GM18951 (cell line): ENCODE measurements around the gene FOXD2.
A peak's percentile ranks its signal among the peaks of the same experiment; 100 is the strongest.

ENCODE experiments used
- POLR2A ChIP-seq: IDR thresholded peaks from 4 replicates; pipeline ENCODE4 v1.6.1; 2011; ENCODE audit warnings: mild to moderate bottlenecking; ENCODE audit not compliant: insufficient read length, insufficient read depth; ENCODE audit errors: extremely low read depth
- in situ Hi-C: fragments of 300-500 bp; cut with MboI; formaldehyde crosslinking; loops from one replicate; pipeline ENCODE4 v1.12.0; 2022; ENCODE audit warnings: low sequenced_read_pairs, mixed read lengths, inconsistent platforms; ENCODE audit not compliant: unreplicated experiment

The FOXD2 gene

DNA sequence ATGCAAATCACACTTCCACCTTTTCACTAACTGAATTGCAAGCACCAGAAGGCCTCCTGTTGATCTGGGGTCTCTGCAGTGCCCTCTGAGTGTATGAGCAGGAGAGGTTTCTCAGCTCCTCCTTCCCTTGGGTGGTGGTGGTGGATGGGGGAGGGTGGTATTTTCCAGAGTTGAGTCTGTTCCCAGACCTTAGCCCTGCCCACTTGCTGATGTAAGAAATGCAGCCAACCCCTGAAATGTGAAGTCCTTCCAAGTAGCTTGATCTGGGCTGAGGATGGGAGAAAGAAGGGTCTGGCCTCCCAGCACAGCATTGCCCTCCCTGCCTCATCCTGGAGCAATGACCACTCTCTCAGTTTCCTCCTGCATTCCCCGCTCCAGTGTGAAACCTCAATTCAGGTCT is 6.3 kb upstream of the FOXD2 start:
- no peak for TF ChIP-seq POLR2A
- in situ Hi-C loops = loop anchor here (5.0 kb wide), 1 partner anchor 281 kb away; no protein-coding TSS in a partner anchor

DNA sequence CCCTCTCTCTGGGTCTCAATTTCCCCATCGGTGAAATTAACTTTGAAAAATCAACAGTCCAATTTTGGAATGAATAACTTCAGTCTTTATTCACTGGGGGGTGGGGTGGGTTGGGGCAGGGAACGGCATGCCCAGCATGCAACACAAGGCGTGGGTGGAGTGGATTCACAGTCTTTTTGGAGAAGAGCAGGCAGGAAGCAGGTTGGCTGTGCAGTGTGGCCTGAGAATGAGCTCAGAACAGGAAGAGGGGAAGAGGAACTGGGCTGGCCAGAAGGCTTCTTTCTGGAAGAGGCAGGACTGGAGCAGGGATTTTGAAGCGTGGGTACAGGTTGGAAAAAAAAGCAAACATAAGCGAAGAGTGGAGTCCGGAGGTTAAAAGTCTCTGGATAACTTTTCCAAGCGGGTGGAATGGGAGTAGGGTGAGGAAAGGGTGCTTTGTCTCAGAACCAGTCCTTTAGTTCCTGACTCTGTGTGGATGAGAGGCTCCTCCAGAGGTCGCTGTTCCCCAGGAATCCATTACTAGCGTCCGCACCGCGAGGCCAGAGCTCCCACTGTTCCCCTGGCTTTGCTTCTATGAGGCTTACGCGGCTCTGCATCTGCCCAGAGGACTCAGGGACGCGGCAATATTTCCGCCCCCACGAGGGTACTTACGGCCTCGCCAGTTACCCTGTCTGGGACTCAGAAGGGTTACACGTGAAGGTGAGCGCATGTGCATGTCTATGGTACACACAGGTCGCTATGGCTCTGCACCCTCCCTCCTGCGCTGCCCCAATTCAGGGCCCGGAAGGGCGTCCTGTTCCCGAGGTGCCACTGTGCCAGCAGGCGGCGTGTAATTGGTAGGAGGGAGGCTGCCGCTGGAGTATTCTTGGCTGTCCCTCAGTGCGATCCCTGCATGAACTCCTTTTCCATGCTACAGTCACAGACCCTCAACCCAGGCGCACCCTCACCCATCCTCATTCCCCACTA is 5.5 kb upstream of the FOXD2 start:
- in situ Hi-C loops = loop anchor here (5.0 kb wide), 1 partner anchor 280 kb away; no protein-coding TSS in a partner anchor
- no peak for TF ChIP-seq POLR2A

DNA sequence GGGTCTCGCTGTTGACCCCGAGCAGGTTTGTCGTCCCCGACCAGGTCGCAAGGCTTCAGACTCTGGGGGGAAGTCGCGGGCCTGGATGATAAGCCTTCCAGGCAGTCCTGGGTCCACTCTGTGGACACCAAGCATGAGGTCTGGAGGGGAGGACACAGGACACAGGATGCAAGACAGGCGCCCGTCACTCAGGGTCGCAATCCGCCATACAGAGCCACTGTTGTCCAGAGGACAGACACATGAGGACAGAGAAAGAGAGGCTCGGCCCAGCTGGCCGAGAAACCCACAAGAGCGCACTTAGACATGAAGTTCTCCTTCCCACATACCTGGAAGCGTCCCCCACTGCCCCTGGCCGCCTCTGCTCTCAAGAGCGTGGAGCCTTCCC is 4.8 kb upstream of the FOXD2 start:
- in situ Hi-C loops = loop anchor here (5.0 kb wide), 1 partner anchor 279 kb away; no protein-coding TSS in a partner anchor
- TF ChIP-seq POLR2A = no peak

DNA sequence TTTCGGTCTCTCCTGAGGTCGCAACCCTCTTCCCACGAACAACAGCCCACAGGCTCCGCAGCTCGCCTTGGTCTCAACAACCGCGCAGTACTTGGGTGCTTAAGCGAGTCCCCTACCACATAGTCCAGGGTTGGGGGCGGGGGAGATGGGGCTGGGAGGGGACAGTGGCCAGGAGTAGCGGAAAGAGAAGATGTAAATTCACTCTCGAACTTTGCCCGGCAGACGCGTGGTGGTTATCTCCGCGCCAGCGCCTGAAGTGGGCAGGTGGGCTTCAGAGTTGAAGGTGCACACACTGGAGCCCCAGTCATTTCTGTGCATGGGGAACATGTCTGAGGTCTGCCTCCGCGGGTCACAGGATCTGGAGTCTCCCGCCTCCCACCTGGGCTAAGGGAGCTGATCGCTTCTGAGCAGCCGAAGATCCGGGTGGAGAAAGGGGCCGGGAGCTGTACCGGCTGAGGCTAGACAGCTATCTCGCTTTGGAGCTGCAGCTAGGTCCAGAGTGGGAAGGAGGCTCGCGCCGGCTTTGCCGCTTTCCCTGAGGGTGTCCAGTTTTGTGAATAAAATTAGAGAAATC is 4.3 kb upstream of the FOXD2 start:
- in situ Hi-C loops = loop anchor here (5.0 kb wide), 1 partner anchor 279 kb away; no protein-coding TSS in a partner anchor
- TF ChIP-seq POLR2A = no peak

DNA sequence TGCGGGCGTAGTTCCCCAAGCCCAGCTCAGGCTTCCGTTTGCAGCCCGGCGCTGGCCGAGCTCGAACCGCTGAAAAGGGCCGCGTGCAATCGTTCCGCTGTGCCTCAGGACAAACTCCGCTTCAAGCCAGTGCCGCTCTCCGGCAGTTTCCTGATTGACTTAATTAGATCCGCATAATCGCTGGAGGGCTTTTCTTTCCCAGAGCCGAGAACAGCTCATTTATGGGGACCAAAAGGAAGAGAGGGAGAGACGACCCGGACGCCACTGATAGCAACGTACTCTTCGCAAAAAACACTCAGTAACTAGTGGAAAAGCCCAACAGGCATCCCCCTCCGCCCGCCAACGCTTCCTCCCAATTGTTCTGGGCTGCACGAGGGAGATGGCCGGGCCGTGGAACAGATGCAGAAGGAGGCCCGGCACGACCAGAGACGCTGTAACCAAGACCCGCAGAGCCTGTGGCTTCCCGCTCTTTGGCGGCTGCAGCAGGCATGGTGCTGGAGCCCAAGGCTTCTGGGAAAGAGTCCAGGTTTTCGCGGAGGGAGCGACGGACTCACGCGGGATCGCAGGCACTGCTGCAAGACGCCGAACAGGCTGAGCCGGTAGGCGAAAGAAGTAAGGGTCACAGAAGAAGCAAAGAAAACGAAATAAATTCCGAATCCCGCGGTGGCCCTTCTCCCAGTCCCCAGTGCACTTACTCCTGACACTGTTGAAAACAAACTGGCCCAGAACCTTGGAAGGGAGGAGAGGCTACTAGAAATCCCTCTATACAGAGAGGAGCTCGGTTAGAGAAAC is 3.6 kb upstream of the FOXD2 start:
- in situ Hi-C loops = loop anchor here (5.0 kb wide), 1 partner anchor 278 kb away; no protein-coding TSS in a partner anchor
- no peak for TF ChIP-seq POLR2A

DNA sequence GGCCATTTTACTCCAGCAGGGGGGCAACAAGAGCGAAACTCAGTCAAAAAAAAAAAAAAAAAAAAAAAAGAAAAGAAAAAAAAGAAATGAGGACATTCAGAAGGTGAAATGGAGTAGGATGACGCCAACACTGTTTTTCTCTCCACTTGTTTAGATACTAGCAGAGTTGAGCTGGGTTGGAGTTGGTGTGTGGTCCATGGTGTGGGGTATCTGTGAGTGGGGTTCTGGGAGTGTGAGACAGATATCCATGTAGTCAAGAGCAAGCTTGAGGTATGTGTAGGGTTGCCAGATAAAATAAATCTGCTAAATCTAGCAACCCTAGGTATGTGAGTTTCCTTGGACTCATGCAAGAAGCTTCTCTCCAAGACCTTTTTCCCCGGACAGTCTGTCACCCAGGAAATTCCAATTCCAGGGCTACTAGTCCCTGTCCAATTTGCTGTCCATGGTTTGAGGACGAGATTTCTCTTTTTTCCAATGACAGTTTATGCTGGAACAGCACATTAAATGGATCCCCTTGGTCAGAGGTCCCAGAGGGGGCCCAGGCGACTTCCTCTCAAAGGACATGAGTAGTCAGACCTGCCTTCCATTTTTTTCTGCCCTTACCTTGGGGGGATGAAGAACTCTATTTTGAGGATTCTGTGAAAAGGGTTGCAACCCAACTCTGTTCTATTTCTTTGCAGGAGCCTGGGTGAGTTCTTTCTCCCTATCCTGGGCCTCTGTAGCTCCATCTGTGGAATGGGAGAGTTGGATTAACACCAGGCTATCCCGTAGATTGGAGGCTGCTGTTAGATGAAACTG is 2.1 kb upstream of the FOXD2 start:
- in situ Hi-C loops = no loop called here
- TF ChIP-seq POLR2A = no peak

DNA sequence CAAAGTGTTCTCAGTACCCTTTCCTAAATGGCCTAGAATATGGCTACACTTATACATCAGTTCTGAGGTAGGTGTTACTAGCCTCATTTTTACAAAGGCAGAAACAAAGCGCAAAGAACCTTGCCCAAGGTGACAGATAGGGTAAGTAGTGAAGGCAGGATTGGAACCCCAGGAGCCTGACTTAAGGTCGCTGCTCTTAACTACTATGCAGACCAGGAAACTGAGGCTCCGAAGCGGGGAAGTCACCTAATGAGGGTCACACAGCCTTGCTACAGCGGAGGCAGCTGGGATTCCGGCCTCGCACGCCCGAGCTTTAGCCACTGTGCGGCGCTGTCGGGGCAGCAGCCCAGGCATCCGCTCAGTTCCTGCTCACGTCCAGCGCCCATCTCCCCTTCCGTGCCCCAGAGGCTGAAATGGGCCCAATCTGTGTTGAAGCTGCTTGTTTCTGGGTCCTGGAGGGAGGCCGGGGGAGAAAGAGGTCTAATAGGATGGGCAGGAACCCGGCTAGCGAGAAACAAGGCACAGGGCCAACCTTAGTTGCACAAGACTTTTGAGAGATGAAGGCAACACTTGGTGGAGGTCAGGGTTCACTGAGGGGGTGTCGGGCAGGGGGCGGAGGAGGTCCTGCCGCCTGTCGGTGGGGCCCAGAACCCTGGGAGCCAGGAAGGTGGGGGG is 1.4 kb upstream of the FOXD2 start:
- in situ Hi-C loops = no loop called here
- TF ChIP-seq POLR2A = peak; percentile 39

DNA sequence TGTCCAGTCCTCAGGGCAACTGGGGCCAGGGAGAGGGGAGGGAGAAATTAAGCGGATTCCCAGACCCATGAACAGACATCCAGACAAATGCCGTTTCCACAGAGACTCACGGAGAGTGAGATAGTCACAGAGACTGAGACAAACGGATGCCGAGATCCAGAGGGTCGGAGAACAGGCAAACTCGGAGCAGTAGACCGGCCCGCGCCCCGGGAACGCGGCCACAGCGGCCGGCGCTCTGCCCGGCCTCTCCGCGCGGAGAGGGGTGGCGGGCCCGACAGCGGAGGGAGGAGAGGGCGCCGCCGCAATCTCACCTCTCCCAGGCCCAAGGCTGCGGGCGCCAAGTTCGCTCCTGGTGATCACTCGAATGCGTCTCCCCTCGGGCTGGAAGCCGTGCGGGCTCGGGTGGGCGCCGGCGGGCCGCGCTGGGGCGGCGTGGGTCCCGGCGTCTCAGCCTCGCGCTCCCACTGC is 831 bp upstream of the FOXD2 start:
- in situ Hi-C loops = no loop called here
- no peak for TF ChIP-seq POLR2A

DNA sequence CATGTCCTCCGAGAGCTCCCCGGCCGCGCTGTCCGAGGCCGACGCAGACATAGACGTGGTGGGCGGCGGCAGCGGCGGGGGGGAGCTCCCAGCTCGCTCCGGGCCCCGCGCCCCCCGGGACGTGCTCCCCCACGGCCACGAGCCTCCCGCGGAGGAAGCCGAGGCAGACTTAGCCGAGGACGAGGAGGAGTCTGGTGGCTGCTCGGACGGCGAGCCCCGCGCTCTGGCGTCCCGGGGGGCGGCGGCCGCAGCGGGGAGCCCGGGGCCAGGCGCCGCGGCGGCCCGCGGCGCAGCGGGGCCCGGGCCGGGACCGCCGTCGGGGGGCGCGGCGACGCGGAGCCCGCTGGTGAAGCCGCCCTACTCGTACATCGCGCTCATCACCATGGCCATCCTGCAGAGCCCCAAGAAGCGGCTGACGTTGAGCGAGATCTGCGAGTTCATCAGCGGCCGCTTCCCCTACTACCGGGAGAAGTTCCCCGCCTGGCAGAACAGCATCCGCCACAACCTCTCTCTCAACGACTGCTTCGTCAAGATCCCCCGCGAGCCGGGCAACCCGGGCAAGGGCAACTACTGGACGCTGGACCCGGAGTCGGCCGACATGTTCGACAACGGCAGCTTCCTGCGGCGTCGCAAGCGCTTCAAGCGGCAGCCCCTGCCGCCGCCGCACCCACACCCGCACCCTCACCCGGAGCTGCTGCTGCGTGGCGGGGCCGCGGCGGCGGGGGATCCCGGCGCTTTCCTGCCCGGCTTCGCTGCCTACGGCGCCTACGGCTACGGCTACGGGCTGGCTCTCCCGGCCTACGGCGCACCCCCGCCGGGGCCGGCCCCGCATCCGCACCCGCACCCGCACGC is 547 bp downstream of the FOXD2 start:
- in situ Hi-C loops = no loop called here

DNA sequence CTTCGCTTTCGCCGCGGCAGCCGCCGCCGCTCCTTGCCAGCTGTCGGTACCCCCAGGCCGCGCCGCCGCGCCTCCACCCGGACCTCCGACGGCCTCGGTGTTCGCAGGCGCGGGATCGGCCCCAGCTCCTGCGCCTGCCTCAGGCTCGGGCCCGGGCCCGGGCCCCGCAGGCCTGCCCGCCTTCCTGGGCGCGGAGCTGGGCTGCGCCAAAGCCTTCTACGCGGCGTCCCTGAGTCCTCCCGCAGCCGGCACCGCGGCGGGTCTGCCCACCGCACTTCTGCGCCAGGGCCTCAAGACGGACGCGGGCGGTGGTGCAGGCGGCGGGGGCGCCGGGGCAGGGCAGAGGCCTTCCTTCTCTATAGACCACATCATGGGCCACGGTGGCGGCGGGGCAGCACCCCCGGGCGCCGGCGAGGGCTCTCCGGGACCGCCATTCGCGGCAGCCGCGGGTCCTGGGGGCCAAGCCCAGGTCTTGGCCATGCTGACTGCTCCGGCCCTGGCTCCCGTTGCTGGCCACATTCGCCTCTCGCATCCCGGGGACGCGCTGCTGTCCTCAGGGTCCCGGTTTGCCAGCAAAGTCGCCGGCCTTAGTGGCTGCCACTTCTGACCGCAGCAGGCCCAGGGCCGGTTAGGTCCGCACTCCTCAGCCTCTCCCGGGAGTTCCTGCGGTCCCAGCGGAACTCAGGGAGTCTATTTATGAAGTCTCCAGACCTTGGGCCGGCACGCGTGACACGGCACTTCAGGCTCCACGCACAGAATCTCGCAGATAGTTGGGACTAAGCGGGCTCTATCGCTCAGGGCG is 1.4 kb downstream of the FOXD2 start:
- in situ Hi-C loops = no loop called here
- TF ChIP-seq POLR2A = no peak

More for the DNA sequence above, 547 bp downstream of the FOXD2 start:
- TF ChIP-seq POLR2A = no peak
